Astrocyte (in vitro differentiated cells and primary cell): ENCODE measurements around the gene TMOD4.

Experiments
- CTCF ChIP-seq: IDR thresholded peaks from 2 replicates; pipeline ENCODE4 v1.5.1; 2011; ENCODE audit warnings: low read depth, mild to moderate bottlenecking, inconsistent platforms, low read length, moderate library complexity; ENCODE audit not compliant: insufficient read depth
- EZH2 ChIP-seq: IDR thresholded peaks from 2 replicates; pipeline ENCODE4 v1.6.1; 2012; ENCODE audit warnings: mild to moderate bottlenecking, low read length, inconsistent platforms; ENCODE audit not compliant: insufficient read depth

DNA sequence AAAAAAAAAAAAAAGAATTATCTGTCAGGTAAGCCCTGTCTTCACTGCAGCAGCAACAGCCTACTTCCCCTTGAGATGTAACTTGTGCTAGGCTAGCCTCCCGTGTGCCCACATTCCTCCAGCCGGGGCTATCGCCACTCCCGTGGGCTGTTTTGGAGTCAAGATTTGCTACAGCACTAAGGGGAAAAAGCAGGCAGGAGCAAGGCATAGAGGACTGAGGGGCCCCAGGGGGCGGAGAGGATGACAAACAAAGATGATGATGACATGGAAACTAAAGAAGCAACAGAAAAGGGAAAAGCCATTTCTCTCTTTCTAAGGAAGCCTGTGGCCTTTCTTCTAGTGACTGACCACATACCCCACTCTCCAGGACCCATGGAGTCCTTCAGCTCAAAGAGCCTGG is 17.5 kb downstream of the TMOD4 start:
- no peak for TF ChIP-seq CTCF
- TF ChIP-seq EZH2 = no peak
